Measurements from ENCODE around the gene ZDHHC19.

DNA sequence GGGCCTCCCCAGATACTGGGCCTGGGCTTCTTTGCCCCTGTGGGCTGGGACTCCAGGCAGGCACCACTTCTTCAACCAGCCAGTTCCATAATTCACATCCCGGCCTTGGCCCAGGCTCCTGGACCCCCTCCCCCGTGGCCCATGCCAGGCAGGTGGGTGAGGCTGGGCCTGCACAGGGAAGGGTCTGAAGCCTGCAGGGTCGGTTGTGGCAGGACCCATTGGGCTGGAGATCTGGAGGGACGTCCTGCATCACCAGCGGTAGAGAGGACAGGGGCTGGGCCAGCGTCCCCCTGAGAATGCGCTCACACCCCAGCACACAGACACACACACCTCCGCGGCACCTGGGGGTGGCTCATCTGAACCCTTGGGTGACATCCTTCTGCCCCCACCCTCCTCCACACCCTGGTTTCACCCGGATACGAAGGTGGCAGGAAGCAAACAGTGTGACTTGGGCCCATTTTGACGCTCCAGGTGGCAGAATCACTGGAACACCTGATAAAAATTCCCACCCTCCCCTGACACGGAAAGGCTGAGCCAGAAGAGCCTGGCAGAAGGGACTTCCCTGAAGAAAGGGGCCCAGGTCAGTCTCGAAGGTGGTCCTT is 15.4 kb downstream of the ZDHHC19 start:
- TF ChIP-seq EZH2 (IDR thresholded peaks at IDR 0.05; ENCODE audit: insufficient read depth, poor library complexity, severe bottlenecking) (no peak), EZH2phosphoT487 (IDR thresholded peaks at IDR 0.05; ENCODE audit: insufficient read depth, low read depth) (no peak)

All from GM23248 (cell line).